HG03439 (cell line): ENCODE measurements around the gene SPINK4.

Experiments
- ATAC-seq: cut with Tn5 transposase; IDR thresholded peaks from one replicate; pipeline ENCODE4 v1.9.1; 2021; ENCODE audit warnings: mild to moderate bottlenecking, moderate library complexity; ENCODE audit not compliant: unreplicated experiment

The SPINK4 gene, protein sequence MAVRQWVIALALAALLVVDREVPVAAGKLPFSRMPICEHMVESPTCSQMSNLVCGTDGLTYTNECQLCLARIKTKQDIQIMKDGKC

DNA sequence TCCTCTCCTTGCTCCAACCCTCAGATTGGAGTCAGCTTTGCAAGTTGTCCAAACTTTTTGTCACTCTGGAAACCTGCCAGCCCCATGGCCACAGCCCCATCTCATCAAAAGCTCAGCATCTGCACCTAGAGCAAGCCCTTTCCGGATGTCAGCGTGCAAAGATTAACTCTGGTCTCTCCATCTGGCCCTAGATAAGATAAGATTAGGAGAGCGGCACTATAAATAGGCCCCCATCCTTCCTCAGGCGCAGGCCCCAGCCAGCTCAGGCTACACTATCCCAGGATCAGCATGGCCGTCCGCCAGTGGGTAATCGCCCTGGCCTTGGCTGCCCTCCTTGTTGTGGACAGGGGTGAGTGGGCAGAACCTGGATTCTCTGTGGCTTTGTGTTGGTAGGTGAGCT is at the start of gene SPINK4:
TSS of gene SPINK4 (plus strand) at position 247 of the 400 bp plus-strand sequence. CDS start at position 289, 42 bp downstream.
- no peak for ATAC-seq

GRCh38 chr9:33192493-33193255 is 47.3 kb upstream of the SPINK4 start:
- no peak for ATAC-seq

DNA sequence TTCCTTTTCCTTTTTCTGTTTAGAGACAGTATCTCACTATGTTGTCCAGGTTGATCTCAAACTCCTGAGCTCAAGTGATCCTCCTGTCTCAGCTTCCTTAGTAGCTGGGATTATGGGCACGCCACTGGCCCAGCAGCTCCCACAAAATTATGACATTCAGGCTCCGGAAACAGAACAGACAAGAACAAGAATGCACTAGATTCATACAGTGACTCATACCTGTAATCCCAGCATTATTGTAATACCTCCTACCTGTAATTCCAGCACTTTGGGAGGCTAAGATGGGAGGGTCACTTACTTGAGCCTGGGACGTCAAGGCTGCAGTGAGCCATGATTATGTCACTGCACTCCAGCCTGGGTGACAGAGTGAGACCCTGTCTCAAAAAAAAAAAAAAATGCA is 46.1 kb upstream of the SPINK4 start:
- ATAC-seq, result no peak

GRCh38 chr9:33196736-33197135 is 43.2 kb upstream of the SPINK4 start:
- no peak for ATAC-seq

DNA sequence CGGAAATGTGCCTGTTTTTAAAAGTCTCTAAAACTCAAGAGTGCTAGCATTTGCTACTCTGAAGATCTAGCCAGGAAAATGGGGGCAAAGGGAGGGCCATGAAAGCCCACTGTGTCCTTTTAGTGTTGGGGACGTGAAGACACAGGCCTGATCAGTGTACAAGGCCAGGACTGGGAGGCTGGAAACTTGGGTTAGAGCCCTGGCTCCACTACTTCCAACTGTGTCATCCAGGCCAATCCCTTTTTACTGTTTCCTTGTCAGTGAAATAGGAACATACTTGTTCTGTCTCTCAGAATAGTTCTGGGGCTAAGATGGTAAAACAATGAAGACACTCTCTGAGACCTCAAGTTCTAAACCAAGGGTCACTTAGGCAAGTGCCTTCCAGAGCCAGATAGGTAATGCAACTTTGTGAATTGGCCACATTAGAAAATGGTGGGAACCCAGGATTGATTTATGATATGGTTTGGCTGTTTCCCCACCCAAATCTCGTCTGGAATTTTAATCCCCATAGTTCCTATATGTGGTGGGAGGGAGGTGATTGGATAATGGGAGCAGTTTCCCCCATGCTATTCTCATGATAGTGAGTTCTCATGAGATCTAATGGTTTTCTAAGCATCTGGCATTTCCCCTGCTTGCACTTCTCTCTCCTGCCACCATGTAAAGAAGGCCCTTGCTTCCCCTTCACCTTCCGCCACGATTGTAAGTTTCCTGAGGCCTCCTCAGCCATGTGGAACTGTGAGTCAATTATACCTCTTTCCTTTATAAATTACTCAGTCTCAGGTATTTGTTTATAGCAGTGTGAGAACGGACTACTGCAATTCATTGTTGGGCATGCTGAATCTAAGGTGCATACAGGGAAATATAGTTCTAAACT is 42.5 kb upstream of the SPINK4 start:
- no peak for ATAC-seq

DNA sequence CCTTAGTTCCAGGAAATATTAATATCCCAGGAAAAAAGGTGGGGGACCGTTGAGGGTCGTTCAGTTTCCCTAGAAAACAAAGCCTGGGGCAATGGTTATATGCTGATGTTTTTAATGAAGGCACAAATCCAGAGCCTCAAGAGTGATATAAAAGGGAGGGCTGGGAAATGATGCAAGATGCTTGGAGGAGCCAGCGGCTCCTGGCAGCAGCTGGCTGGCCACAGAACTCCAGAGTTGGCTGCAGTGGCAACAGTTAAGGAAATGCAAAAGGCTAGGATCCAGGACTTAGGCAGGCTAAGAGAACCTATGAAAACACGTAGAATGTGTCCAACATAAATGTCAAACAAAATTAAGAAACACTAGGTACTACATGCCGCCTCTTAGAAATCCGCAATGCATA is 41.8 kb upstream of the SPINK4 start:
- ATAC-seq, result no peak

DNA sequence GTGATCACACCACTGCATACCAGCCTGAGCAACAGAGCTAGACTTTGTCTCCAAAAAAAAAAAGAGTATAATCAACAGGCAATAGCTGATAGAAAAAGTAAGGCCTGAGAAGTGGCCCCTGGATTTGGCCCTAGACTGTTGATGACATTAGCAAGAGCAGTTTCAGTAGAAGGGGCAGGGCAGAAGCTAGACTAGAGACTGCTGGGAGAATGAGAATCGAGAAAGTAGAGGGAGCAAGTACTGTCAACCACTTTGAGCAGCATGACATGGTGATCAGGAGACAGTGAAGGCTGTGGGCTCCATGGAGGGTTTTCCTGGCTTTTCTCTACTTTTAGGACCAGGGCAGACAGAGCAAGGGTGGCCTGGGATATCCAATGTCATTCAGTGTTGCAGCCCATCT is 37.9 kb upstream of the SPINK4 start:
- ATAC-seq, result peak; percentile 65

GRCh38 chr9:33202552-33203201 is 37.3 kb upstream of the SPINK4 start:
- peak; percentile 95 for ATAC-seq

DNA sequence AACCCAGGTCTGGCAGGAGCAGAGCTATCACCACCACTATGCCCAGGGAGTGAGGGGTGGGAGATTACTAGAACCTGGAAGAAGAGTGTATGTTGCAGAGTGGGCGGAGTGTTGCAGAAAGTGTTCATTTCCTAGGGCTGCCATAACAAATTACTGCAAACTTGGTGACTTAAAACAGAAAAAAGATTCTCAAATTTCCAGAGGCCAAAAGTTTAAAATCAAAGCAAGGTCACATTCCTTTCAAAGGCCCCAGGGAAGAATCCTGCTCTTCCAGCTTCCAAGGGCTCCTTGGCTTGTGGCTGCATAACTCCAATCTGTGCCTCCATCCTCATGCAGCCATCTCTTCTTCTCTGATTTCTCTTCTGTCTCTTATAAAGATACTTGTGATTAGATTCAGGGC is 30.6 kb upstream of the SPINK4 start:
- ATAC-seq, result no peak

DNA sequence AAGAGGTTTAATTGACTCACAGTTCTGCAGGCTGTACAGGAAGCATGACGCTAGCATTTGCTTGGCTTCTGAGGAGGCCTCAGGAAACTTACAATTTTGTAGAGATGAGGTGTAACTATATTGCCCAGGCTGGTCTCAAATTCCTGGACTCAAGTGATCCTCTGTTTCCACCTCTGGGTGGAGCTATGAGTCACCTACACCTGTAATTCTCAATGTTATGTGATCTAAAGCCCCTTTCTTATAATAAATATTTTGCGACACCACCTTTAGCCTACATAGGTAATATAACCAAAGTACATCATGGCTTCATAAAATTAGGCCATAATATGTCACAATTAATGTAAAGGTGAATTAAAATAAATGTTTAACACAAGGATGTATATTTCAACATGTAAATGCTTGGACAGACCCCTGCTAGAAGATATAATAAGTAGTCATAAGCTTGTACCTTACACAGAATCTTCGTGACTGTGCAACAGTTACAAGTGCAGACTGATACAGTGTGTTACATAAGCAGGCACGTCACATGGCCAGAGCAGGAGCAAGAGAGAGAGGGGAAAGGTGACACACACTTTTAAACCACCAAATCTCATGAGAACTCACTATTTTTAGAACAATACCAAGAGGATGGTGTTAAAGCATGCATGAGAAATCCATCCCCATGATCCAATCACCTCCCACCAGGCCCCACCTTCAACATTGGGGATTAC is 29.8 kb upstream of the SPINK4 start:
- ATAC-seq, result no peak

GRCh38 chr9:33211695-33212393 is 28.1 kb upstream of the SPINK4 start:
- ATAC-seq, result no peak

DNA sequence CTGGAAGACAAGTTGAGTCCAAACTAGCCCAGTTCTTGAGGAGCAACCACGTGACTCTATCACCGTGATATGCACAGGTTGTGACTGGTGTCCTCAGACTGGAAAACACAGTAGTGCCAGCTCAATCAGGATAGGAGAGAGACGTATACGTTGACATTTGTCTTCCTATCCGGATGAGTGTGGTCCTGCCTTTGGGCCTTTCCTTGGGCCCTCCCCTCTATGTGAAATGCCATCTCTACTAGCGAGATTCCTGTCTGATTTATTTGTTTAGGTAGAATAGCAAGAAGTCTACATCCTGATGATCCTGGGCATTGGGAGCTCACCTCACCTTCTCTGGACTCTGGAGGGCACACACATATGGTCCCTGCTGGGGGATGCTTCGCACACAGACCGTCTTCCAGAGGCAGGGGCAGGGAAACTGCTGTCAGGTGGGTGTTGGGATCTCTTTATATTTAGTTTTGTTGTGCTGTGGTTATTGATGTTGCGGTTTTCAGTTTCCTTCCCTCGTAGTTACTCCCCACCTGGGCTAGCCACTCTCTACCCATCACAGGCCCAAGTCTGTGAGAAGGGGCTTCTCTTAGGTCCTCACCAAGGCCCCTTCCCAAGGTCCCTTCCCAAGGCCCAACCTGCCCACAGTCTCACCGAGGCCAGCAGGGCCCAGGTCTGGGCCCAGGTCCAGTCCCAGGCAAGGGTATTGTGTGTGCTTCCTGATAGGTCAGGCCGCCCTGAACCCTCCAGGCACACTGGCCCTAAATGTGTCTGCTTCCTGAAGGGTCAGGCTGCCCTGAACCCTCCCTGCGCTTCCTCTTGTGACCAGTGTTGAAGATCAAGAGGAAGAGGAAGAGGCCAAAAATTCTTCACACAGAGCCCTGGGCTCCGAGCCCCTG is 19.0 kb upstream of the SPINK4 start:
- no peak for ATAC-seq

DNA sequence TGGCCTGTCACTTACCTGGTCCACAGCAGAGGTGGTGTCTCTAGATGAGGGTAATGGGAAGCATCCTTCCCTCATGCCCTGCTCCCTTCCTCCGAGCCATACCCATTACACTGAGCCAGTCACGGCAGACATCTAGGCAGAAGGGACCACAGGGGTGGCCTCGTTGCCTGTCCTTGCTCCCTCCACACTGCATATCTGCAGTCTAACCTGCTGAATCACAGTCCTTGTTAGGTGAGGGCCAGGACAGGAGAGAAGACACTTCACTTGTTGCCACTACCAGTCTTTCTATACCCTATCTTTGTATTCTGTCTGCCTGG is 18.4 kb upstream of the SPINK4 start:
- no peak for ATAC-seq

DNA sequence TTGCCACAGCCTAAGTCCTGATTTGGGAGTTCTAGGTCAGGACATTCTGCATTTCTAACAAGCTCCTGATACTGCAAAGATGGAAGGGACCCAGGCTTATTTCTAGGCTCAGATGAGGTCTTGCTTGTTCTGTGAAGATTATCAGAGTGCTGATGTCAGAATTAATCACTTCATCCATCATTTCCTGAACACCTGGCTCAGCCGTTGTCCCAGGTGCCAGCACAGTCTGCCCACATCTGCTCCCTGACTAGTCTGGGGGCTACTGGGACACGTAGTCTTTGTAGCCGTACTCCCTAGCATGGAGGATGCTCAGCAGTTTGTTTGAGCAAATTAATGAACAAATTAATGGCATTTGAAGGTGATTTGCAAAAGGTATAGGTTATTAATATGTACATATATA is 17.9 kb upstream of the SPINK4 start:
- ATAC-seq, result no peak

- no peak for ATAC-seq
Observed at GRCh38 chr9:33223696-33224095, 16.3 kb upstream of the SPINK4 start.

DNA sequence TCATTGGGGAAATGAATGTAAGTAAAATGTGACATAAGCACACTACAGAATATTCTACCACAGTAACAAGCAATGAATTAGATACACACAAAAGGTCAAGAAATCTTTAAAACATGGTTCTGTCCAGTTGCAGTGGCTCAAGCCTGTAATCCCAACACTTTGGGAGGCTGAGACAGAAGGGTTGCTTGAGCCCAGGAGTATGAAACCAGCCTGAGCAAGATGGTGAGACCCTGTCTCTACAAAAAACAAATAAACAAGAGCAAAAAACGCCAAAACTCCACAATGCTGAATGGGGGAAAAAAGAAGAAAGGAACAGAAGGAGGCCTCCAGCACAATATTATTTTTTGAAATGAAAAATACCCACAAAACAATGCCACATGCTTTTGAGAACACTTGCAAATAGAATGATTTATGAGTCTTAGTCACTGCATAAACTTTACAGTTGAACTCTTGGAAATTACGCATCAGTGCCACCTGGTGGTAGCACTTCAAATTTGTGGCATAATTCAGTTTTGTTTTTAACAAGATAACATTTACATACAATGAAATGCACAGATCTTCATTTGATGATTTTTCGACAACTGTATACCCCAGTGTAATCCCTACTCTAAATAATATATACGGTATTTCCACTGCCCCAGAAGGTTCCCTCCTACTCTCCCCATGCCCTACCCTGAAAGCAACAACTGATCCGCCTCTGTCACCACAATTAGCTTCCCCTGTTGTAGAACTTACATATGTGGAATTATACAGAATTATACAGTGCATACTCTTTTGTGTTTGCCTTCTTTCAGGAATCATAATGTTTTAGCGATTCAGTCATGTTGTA is 14.4 kb upstream of the SPINK4 start:
- no peak for ATAC-seq

GRCh38 chr9:33227008-33227398 is 13.0 kb upstream of the SPINK4 start:
- no peak for ATAC-seq

DNA sequence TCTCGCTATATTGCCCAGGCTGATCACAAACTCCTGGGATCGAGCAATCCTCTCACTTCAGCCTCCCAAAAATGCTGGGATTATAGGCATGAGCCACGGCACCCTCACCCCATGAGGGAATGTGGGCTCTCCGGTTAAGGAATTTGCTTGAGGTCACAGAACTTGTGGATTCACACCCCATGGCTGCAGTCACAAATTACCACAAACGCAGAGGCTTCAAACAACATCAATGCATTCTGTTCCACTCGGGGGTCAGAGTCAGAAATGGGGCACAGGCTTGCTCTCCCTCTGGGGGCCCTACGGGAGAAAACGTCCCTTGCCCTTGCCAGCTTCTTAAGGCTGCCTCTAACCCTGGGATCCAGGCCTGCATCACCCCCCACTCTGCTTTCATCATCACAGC is 12.2 kb upstream of the SPINK4 start:
- ATAC-seq, result no peak

GRCh38 chr9:33228606-33229005 is 11.4 kb upstream of the SPINK4 start:
- ATAC-seq, result no peak
